ENCODE results near the gene SH2D7. TPM values are rescaled to one million over a fixed set of nuclear protein-coding genes. Genes with fewer than 3 reads are reported as not detected.

The SH2D7 gene
- total RNA-seq, 1 experiment from 2014 or later = not detected

- Histone ChIP-seq H3K4me1 (ENCODE audit: insufficient read depth, low read length) (no peaks in the 10 kb centered on the region), H3F3A (ENCODE audit: low read length, unreplicated experiment) (no peaks in the 10 kb centered on the region), H3K9ac (ENCODE audit: low read length) (no peak overlapping the region), H3K36me3 (ENCODE audit: low read depth, low read length) (no peaks in the 10 kb centered on the region), H4K20me1 (ENCODE audit: low read length) (no peaks in the 10 kb centered on the region), H2AFZ (ENCODE audit: low read length) (no peak overlapping the region), H3K9me3 (ENCODE audit: low read length) (no peaks in the 10 kb centered on the region), H3K4me3 (ENCODE audit: low read length) (no peak overlapping the region), H3K9me2 (replicated peaks; ENCODE audit: low read length) (no peaks in the 10 kb centered on the region), H3K27me3 (ENCODE audit: low read length) (no peaks in the 10 kb centered on the region), H3K4me2 (ENCODE audit: low read length) (no peak overlapping the region), H3K27ac (ENCODE audit: low read length) (no peak overlapping the region), H3K79me2 (ENCODE audit: low read length) (no peaks in the 10 kb centered on the region)
- DNase-seq = peak; percentile 7
- intact Hi-C loops (cut with micrococcal nuclease) = no loop called here
- CTCF ChIA-PET = no interaction called here
- POLR2A ChIA-PET (ENCODE audit: unreplicated experiment) = no interaction called here
- ATAC-seq = no peak
- BruUV-seq (replicated peaks) = no TSS peak
- TF ChIP-seq CTCF (conservative IDR thresholded peaks at IDR 0.05; ENCODE audit: low read depth, low read length) (no peak), EZH2 (IDR thresholded peaks at IDR 0.05; ENCODE audit: low read length, unreplicated experiment) (no peak)
Observed at GRCh38 chr15:78103406-78104118, 11.2 kb downstream of the SH2D7 start.

GRCh38 chr15:78104119-78104479, 11.7 kb downstream of the SH2D7 start:
- H3K4me2 ChIP-seq (ENCODE audit: low read length) = no peak overlapping the region
- no peaks in the 10 kb centered on the region for H3F3A ChIP-seq (ENCODE audit: low read length, unreplicated experiment)
- no TSS peak for BruUV-seq (replicated peaks)
- no peaks in the 10 kb centered on the region for H3K4me1 ChIP-seq (ENCODE audit: insufficient read depth, low read length)
- ChIA-PET POLR2A (ENCODE audit: unreplicated experiment) (no interaction called here), CTCF (no interaction called here)
- no peaks in the 10 kb centered on the region for H3K9me2 ChIP-seq (replicated peaks; ENCODE audit: low read length)
- H4K20me1 ChIP-seq (ENCODE audit: low read length) = no peaks in the 10 kb centered on the region
- no peaks in the 10 kb centered on the region for H3K79me2 ChIP-seq (ENCODE audit: low read length)
- intact Hi-C loops (cut with micrococcal nuclease) = no loop called here
- H3K27me3 ChIP-seq (ENCODE audit: low read length) = no peaks in the 10 kb centered on the region
- no peaks in the 10 kb centered on the region for H3K9me3 ChIP-seq (ENCODE audit: low read length)
- DNase-seq = no peak
- no peak overlapping the region for H3K27ac ChIP-seq (ENCODE audit: low read length)
- no peak overlapping the region for H2AFZ ChIP-seq (ENCODE audit: low read length)
- no peak overlapping the region for H3K9ac ChIP-seq (ENCODE audit: low read length)
- TF ChIP-seq CTCF (conservative IDR thresholded peaks at IDR 0.05; ENCODE audit: low read depth, low read length) = no peak
- no peak for TF ChIP-seq EZH2 (IDR thresholded peaks at IDR 0.05; ENCODE audit: low read length, unreplicated experiment)
- TF ChIP-seq EZH2phosphoT487 (IDR thresholded peaks at IDR 0.05; ENCODE audit: borderline replicate concordance, low read length) = no peak
- no peaks in the 10 kb centered on the region for H3K36me3 ChIP-seq (ENCODE audit: low read depth, low read length)
- no peak overlapping the region for H3K4me3 ChIP-seq (ENCODE audit: low read length)
- ATAC-seq = no peak

GRCh38 chr15:78104566-78105475, 12.5 kb downstream of the SH2D7 start:
- no peak overlapping the region for H2AFZ ChIP-seq (ENCODE audit: low read length)
- no peak overlapping the region for H3K4me2 ChIP-seq (ENCODE audit: low read length)
- intact Hi-C loops (cut with micrococcal nuclease) = no loop called here
- no peaks in the 10 kb centered on the region for H3F3A ChIP-seq (ENCODE audit: low read length, unreplicated experiment)
- H3K27ac ChIP-seq (ENCODE audit: low read length) = no peak overlapping the region
- DNase-seq (no peak), ATAC-seq (no peak)
- ChIA-PET CTCF (no interaction called here), POLR2A (ENCODE audit: unreplicated experiment) (interaction anchor here (0.7 kb wide), 1 partner anchor 17 kb away, joined by 3 read pairs; no protein-coding TSS in a partner anchor)
- H3K9me2 ChIP-seq (replicated peaks; ENCODE audit: low read length) = no peaks in the 10 kb centered on the region
- TF ChIP-seq CTCF (conservative IDR thresholded peaks at IDR 0.05; ENCODE audit: low read depth, low read length) (no peak), EZH2phosphoT487 (IDR thresholded peaks at IDR 0.05; ENCODE audit: borderline replicate concordance, low read length) (no peak), EZH2 (IDR thresholded peaks at IDR 0.05; ENCODE audit: low read length, unreplicated experiment) (no peak)
- H4K20me1 ChIP-seq (ENCODE audit: low read length) = no peaks in the 10 kb centered on the region
- H3K4me3 ChIP-seq (ENCODE audit: low read length) = no peak overlapping the region
- no peaks in the 10 kb centered on the region for H3K79me2 ChIP-seq (ENCODE audit: low read length)
- no peaks in the 10 kb centered on the region for H3K9me3 ChIP-seq (ENCODE audit: low read length)
- H3K36me3 ChIP-seq (ENCODE audit: low read depth, low read length) = no peaks in the 10 kb centered on the region
- H3K27me3 ChIP-seq (ENCODE audit: low read length) = no peaks in the 10 kb centered on the region
- H3K4me1 ChIP-seq (ENCODE audit: insufficient read depth, low read length) = no peaks in the 10 kb centered on the region
- BruUV-seq (replicated peaks) = no TSS peak
- H3K9ac ChIP-seq (ENCODE audit: low read length) = no peak overlapping the region
